RWPE2 (cell line): ENCODE results near the gene NOP10.

Experiments used
- ATAC-seq: fragments of 200-7000 bp; cut with Tn5 transposase; 3 replicates; pipeline ENCODE4 v1.9.1; 2021; ENCODE audit warnings: low read depth
- DNase-seq: peaks from one replicate; pipeline ENCODE4 v3.0.0-alpha.2; 2020; ENCODE audit warnings: low spot score
- H3K27ac ChIP-seq: fragments of 450-650 bp; 2 replicates; pipeline ENCODE4 v1.5.1; 2017; ENCODE audit warnings: mild to moderate bottlenecking; ENCODE audit not compliant: poor library complexity, severe bottlenecking
- H3K27me3 ChIP-seq: fragments of 250-450 bp; sonication (Bioruptor Pico); 2 replicates; pipeline ENCODE4 v1.5.1; 2021; ENCODE audit warnings: mild to moderate bottlenecking, moderate library complexity; ENCODE audit not compliant: insufficient read depth, poor library complexity, severe bottlenecking
- H3K36me3 ChIP-seq: fragments of 250-450 bp; sonication (Bioruptor Pico); 2 replicates; pipeline ENCODE4 v1.5.1; 2020; ENCODE audit warnings: low read depth, mild to moderate bottlenecking, moderate library complexity
- H3K4me1 ChIP-seq: fragments of 250-450 bp; sonication (Bioruptor Pico); 2 replicates; pipeline ENCODE4 v1.5.1; 2021; ENCODE audit warnings: mild to moderate bottlenecking, moderate library complexity; ENCODE audit not compliant: insufficient read depth, poor library complexity, severe bottlenecking
- H3K4me3 ChIP-seq: fragments of 250-450 bp; sonication (Bioruptor Pico); 2 replicates; pipeline ENCODE4 v1.5.1; 2021; ENCODE audit warnings: mild to moderate bottlenecking, moderate library complexity; ENCODE audit not compliant: severe bottlenecking
- H3K9me3 ChIP-seq: fragments of 250-450 bp; sonication (Bioruptor Pico); 2 replicates; pipeline ENCODE4 v1.5.1; 2021; ENCODE audit warnings: mild to moderate bottlenecking, moderate library complexity; ENCODE audit not compliant: severe bottlenecking
- CTCF ChIP-seq: fragments of 450-650 bp; IDR thresholded peaks from one replicate; pipeline ENCODE4 v1.5.1; 2017; ENCODE audit warnings: mild to moderate bottlenecking, moderate library complexity; ENCODE audit not compliant: poor library complexity, severe bottlenecking

NOP10 gene

GRCh38 chr15:34366271-34367065 lies 23.5 kb upstream of the NOP10 start:
- no peak for TF ChIP-seq CTCF
- Histone ChIP-seq H3K27ac (peak overlapping the region; percentile 81), H3K4me1 (peaks cover 5% of the 10 kb centered on the region), H3K27me3 (no peaks in the 10 kb centered on the region), H3K4me3 (peak overlapping the region; percentile 59), H3K36me3 (peaks cover 26% of the 10 kb centered on the region), H3K9me3 (no peaks in the 10 kb centered on the region)
- DNase-seq: peak; percentile 95
- peak; percentile 71 for ATAC-seq

GRCh38 chr15:34365836-34366235 lies 22.9 kb upstream of the NOP10 start:
- Histone ChIP-seq H3K9me3 (no peaks in the 10 kb centered on the region), H3K27ac (peak overlapping the region; percentile 81), H3K27me3 (no peaks in the 10 kb centered on the region), H3K36me3 (peaks cover 33% of the 10 kb centered on the region), H3K4me3 (peak overlapping the region; percentile 59), H3K4me1 (peaks cover 5% of the 10 kb centered on the region)
- TF ChIP-seq CTCF: no peak
- DNase-seq (no peak), ATAC-seq (no peak)

- Histone ChIP-seq H3K4me1 (peaks cover 5% of the 10 kb centered on the region), H3K27ac (peak overlapping the region; percentile 81), H3K4me3 (no peak overlapping the region), H3K27me3 (no peaks in the 10 kb centered on the region), H3K9me3 (no peaks in the 10 kb centered on the region), H3K36me3 (peaks cover 38% of the 10 kb centered on the region)
- ATAC-seq (no peak), DNase-seq (peak; percentile 67)
- no peak for TF ChIP-seq CTCF
These were observed 22.3 kb upstream of the NOP10 start for GRCh38 chr15:34365091-34365825.

- ATAC-seq (no peak), DNase-seq (peak; percentile 66)
- Histone ChIP-seq H3K27me3 (no peaks in the 10 kb centered on the region), H3K4me3 (no peak overlapping the region), H3K36me3 (peaks cover 51% of the 10 kb centered on the region), H3K27ac (no peak overlapping the region), H3K4me1 (peaks cover 5% of the 10 kb centered on the region), H3K9me3 (no peaks in the 10 kb centered on the region)
- no peak for TF ChIP-seq CTCF
These were observed 21.1 kb upstream of the NOP10 start for GRCh38 chr15:34364041-34364440.
